Vagina (tissue), 2 donors: ENCODE measurements around the gene IRS2. TPM values are rescaled to one million over a fixed set of nuclear protein-coding genes. Genes with fewer than 3 reads are reported as not detected.

Source experiments
- DNase-seq, 2 donors: peaks; one replicate each; pipeline ENCODE4 v3.0.0-alpha.2; 2017; ENCODE audit errors: extremely low spot score in 2 of 2
- H3K27ac ChIP-seq: fragments of 200-600 bp; sonication (generic); one replicate; pipeline ENCODE4 v1.5.1; 2019
- H3K27me3 ChIP-seq: fragments of 200-600 bp; sonication (generic); one replicate; pipeline ENCODE4 v1.5.1; 2019
- H3K36me3 ChIP-seq, 2 donors: fragments of 200-600 bp; sonication (generic); one replicate each; pipeline ENCODE4 v1.5.1; 2017 to 2019
- H3K4me1 ChIP-seq: fragments of 200-600 bp; sonication (generic); one replicate; pipeline ENCODE4 v1.5.1; 2019
- H3K4me3 ChIP-seq, 2 donors: fragments of 200-600 bp; sonication (generic); 1 replicate in 1 of 2; 2 replicates in 1 of 2; pipeline ENCODE4 v1.5.1; 2016 to 2019
- H3K9me3 ChIP-seq: fragments of 200-600 bp; sonication (generic); one replicate; pipeline ENCODE4 v1.5.1; 2019
- POLR2A ChIP-seq, 2 donors: fragments of 450-650 bp; IDR thresholded peaks; one replicate each; pipeline ENCODE4 v1.6.1; 2017; ENCODE audit warnings: antibody characterized with exemption in 2 of 2, mild to moderate bottlenecking in 2 of 2, moderate library complexity in 2 of 2
- POLR2AphosphoS5 ChIP-seq, 2 donors: sonication (generic); formaldehyde crosslinking; IDR thresholded peaks; one replicate each; pipeline ENCODE4 v1.9.0; 2017; ENCODE audit warnings: antibody characterized with exemption in 2 of 2, mild to moderate bottlenecking in 2 of 2, low read depth in 1 of 2; ENCODE audit not compliant: insufficient read depth in 1 of 2
- intact Hi-C: fragments of 100-400 bp; cut with DNase I; formaldehyde crosslinking; loops from one replicate; pipeline ENCODE4 v1.15.1; 2023
- total RNA-seq: library from RNA; depleted of rRNA; stranded (reverse); fragments of >200 nt; gene quantifications from one replicate; pipeline ENCODE4 v1.2.3, GENCODE V29; 2016
- TF ChIP-seq, protein P1 (sequence below), 3 experiments: fragments of 450-650 bp in 2 of 3; fragments of 200-600 bp in 1 of 3; sonication (generic) in 1 of 3; IDR thresholded peaks; one replicate each; pipeline ENCODE4 v1.5.1; 2017 to 2019; ENCODE audit warnings: antibody characterized with exemption in 3 of 3, mild to moderate bottlenecking in 2 of 3, moderate library complexity in 2 of 3

Gene IRS2
- total RNA-seq, 1 donor from 2014 or later = 25.0 TPM

- H3K4me1 ChIP-seq = peaks cover 56% of the 10 kb centered on the region
- no peak for DNase-seq
Measured at GRCh38 chr13:109778102-109778542, 8.3 kb downstream of the IRS2 start.

DNA sequence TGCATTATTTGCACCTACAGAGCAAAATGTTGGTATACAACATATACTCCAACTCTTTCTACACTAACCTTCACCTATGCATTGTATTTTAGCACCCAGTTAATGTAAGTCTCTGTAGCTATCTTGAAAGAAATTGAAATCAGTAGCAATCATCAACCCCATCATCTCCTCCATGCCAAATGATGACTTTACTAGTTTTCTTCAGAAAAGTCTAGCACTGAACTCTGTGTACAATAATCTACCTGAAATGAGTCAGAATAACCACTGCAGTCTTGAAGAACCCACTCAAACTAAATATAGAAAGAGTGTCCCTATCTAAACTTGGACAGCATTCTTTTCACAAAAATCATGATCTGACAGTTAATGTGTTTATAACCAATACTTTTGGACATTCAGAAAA is 9.8 kb downstream of the IRS2 start:
- TF ChIP-seq POLR2AphosphoS5 (IDR thresholded peaks at IDR 0.05; ENCODE audit: insufficient read depth in 1 of 2, low read depth in 1 of 2) = no peak
- no peaks in the 10 kb centered on the region for H3K27me3 ChIP-seq
- intact Hi-C loops = no loop called here
- no peak overlapping the region for H3K27ac ChIP-seq
- H3K4me3 ChIP-seq = no peak overlapping the region
- H3K4me1 ChIP-seq = peaks cover 47% of the 10 kb centered on the region
- no peaks in the 10 kb centered on the region for H3K9me3 ChIP-seq
- no peak for DNase-seq
- H3K36me3 ChIP-seq = peaks cover 0 to 8% of the 10 kb centered on the region in 2 donors

More at GRCh38 chr13:109778102-109778542, 8.3 kb downstream of the IRS2 start:
- H3K36me3 ChIP-seq = peaks cover 0 to 10% of the 10 kb centered on the region in 2 donors
- peak overlapping the region; percentile 9 to 14 for H3K4me3 ChIP-seq
- H3K27ac ChIP-seq = peak overlapping the region; percentile 23
- H3K27me3 ChIP-seq = no peaks in the 10 kb centered on the region
- peak in 1 of 2 donors; percentile 75 for TF ChIP-seq POLR2AphosphoS5 (IDR thresholded peaks at IDR 0.05; ENCODE audit: insufficient read depth in 1 of 2, low read depth in 1 of 2)
- TF ChIP-seq POLR2A (IDR thresholded peaks at IDR 0.05) = no peak
- TF ChIP-seq, protein P1, sequence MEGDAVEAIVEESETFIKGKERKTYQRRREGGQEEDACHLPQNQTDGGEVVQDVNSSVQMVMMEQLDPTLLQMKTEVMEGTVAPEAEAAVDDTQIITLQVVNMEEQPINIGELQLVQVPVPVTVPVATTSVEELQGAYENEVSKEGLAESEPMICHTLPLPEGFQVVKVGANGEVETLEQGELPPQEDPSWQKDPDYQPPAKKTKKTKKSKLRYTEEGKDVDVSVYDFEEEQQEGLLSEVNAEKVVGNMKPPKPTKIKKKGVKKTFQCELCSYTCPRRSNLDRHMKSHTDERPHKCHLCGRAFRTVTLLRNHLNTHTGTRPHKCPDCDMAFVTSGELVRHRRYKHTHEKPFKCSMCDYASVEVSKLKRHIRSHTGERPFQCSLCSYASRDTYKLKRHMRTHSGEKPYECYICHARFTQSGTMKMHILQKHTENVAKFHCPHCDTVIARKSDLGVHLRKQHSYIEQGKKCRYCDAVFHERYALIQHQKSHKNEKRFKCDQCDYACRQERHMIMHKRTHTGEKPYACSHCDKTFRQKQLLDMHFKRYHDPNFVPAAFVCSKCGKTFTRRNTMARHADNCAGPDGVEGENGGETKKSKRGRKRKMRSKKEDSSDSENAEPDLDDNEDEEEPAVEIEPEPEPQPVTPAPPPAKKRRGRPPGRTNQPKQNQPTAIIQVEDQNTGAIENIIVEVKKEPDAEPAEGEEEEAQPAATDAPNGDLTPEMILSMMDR (IDR thresholded peaks at IDR 0.05) = no peak
- intact Hi-C loops = no loop called here
- no peaks in the 10 kb centered on the region for H3K9me3 ChIP-seq

DNA sequence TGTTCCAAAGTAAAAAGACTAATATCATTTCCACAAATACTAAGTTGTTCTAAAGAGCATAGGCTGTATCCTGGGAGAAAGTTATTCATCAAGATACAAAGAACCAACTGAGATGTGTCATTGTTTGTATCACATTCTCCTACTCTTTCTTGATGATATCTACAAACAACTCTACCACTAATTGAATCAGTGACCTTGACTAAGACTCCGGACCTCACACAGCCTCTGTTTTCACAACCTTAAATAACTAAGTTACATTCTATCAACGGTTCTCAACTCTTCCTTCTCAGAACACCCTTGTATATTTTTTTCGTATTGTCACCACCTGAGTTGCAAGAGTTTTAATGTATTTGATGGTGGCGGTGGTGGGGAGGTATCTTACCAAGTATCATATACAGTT is 12.6 kb downstream of the IRS2 start:
- TF ChIP-seq POLR2A (IDR thresholded peaks at IDR 0.05) (no peak), POLR2AphosphoS5 (IDR thresholded peaks at IDR 0.05; ENCODE audit: insufficient read depth in 1 of 2, low read depth in 1 of 2) (no peak)
- TF ChIP-seq, protein P1 (IDR thresholded peaks at IDR 0.05) = no peak
- Histone ChIP-seq H3K9me3 (no peaks in the 10 kb centered on the region), H3K27me3 (no peaks in the 10 kb centered on the region), H3K4me1 (peaks cover 39% of the 10 kb centered on the region), H3K4me3 (no peak overlapping the region), H3K27ac (no peak overlapping the region), H3K36me3 (peaks cover 0 to 10% of the 10 kb centered on the region in 2 donors)
- intact Hi-C loops = no loop called here
- DNase-seq = no peak

GRCh38 chr13:109773276-109773675 is 13.1 kb downstream of the IRS2 start:
- Histone ChIP-seq H3K9me3 (no peaks in the 10 kb centered on the region), H3K36me3 (peaks cover 0 to 10% of the 10 kb centered on the region in 2 donors), H3K4me3 (no peak overlapping the region), H3K4me1 (peaks cover 34% of the 10 kb centered on the region), H3K27me3 (no peaks in the 10 kb centered on the region), H3K27ac (no peak overlapping the region)
- TF ChIP-seq, protein P1 (IDR thresholded peaks at IDR 0.05) = no peak
- TF ChIP-seq POLR2A (IDR thresholded peaks at IDR 0.05) (no peak), POLR2AphosphoS5 (IDR thresholded peaks at IDR 0.05; ENCODE audit: insufficient read depth in 1 of 2, low read depth in 1 of 2) (no peak)
- no peak for DNase-seq
- intact Hi-C loops = no loop called here

DNA sequence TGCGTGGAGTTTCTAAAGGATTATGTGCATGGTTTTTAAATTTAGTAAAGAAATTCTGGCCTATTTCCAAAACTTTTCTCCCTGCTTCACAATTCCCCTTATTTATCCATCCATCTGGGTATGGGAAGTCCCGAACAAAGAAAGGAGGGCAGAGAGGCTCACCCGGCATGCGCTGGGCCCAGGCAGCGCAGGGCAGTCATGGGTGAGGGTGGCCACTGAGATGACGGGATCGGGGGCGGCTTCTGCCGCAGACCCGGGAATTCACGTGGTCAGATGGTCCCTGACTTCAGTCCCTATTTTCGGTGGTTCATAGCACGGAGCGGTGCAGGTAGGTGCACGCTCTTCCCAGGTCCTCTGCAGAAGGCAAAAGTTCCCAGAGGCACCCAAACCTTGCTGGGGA is 14.5 kb downstream of the IRS2 start:
- Histone ChIP-seq H3K9me3 (no peaks in the 10 kb centered on the region), H3K4me1 (peaks cover 28% of the 10 kb centered on the region), H3K36me3 (peaks cover 0 to 10% of the 10 kb centered on the region in 2 donors), H3K27ac (no peak overlapping the region), H3K27me3 (no peaks in the 10 kb centered on the region), H3K4me3 (no peak overlapping the region)
- no peak for TF ChIP-seq POLR2AphosphoS5 (IDR thresholded peaks at IDR 0.05; ENCODE audit: insufficient read depth in 1 of 2, low read depth in 1 of 2)
- TF ChIP-seq, protein P1 (IDR thresholded peaks at IDR 0.05) = no peak
- no peak for TF ChIP-seq POLR2A (IDR thresholded peaks at IDR 0.05)
- intact Hi-C loops = no loop called here
- no peak for DNase-seq
